IMR-90 (cell line): ENCODE measurements around the gene PNPLA2. TPM values are rescaled to one million over a fixed set of nuclear protein-coding genes. Genes with fewer than 3 reads are reported as not detected.

Source experiments
- ATAC-seq: fragments of 200-7000 bp; cut with Tn5 transposase; 2 replicates; pipeline ENCODE4 v1.9.1; 2020; ENCODE audit warnings: low read depth, mild to moderate bottlenecking, moderate library complexity
- BruUV-seq: library from RNA; stranded (reverse); fragments of 400-500 nt; replicated peaks from 2 replicates; lab custom pipeline; 2021; lab: Mats Ljungman, UMichigan
- CTCF ChIA-PET: fragments of 300-600 bp; formaldehyde crosslinking; extraction: SDS; loops from one replicate; lab custom pipeline; 2021; ENCODE audit warnings: antibody characterized with exemption; lab: Yijun Ruan, JAX
- POLR2A ChIA-PET: fragments of 300-600 bp; sonication (Branson Sonifier 250); formaldehyde crosslinking; loops from one replicate; lab custom pipeline; 2022; ENCODE audit warnings: antibody characterized with exemption; ENCODE audit not compliant: unreplicated experiment; lab: Charles Lee
- DNase-seq: peaks from one replicate; pipeline ENCODE4 v3.0.0; 2013
- H2AFZ ChIP-seq: replicated peaks from 2 replicates; pipeline ENCODE3; 2013; ENCODE audit warnings: low read length, mild to moderate bottlenecking; ENCODE audit not compliant: poor library complexity
- H2AK5ac ChIP-seq: 2 replicates; pipeline ENCODE4 v1.6.1; 2013; ENCODE audit warnings: low read depth, low read length, inconsistent platforms
- H2AK9ac ChIP-seq: replicated peaks from 2 replicates; pipeline ENCODE3; 2013; ENCODE audit warnings: mild to moderate bottlenecking, low read depth, low read length, moderate library complexity; ENCODE audit not compliant: poor library complexity
- H2BK120ac ChIP-seq: 2 replicates; pipeline ENCODE4 v1.6.1; 2013; ENCODE audit warnings: low read depth, low read length, inconsistent platforms
- H2BK15ac ChIP-seq: 3 replicates; pipeline ENCODE4 v1.6.1; 2013; ENCODE audit warnings: low read depth, low read length, inconsistent platforms
- H2BK20ac ChIP-seq: 2 replicates; pipeline ENCODE4 v1.6.1; 2013; ENCODE audit warnings: low read depth, mild to moderate bottlenecking, inconsistent platforms, low read length, moderate library complexity
- H2BK5ac ChIP-seq: 2 replicates; pipeline ENCODE4 v1.6.1; 2013; ENCODE audit warnings: mild to moderate bottlenecking, low read depth, low read length, inconsistent platforms; ENCODE audit not compliant: poor library complexity, severe bottlenecking
- H3K14ac ChIP-seq: replicated peaks from 2 replicates; pipeline ENCODE4 v1.6.1; 2013; ENCODE audit warnings: low read depth, low read length, inconsistent platforms
- H3K18ac ChIP-seq: 2 replicates; pipeline ENCODE4 v1.6.1; 2013; ENCODE audit warnings: low read depth, low read length, control low read depth
- H3K23ac ChIP-seq: 2 replicates; pipeline ENCODE4 v1.6.1; 2013; ENCODE audit warnings: low read depth, low read length, inconsistent platforms
- H3K27ac ChIP-seq: 2 replicates; pipeline ENCODE4 v1.5.1; 2013; ENCODE audit warnings: mild to moderate bottlenecking, control low read depth, low read length; ENCODE audit not compliant: insufficient read depth
- H3K27me3 ChIP-seq: 2 replicates; pipeline ENCODE4 v1.6.1; 2013; ENCODE audit warnings: low read length; ENCODE audit not compliant: control insufficient read depth, insufficient read depth
- H3K36me3 ChIP-seq: 2 replicates; pipeline ENCODE4 v1.6.1; 2013; ENCODE audit warnings: low read length, mixed read lengths; ENCODE audit not compliant: control insufficient read depth, insufficient read depth
- H3K4ac ChIP-seq: 2 replicates; pipeline ENCODE4 v1.6.1; 2013; ENCODE audit warnings: low read depth, low read length, inconsistent platforms
- H3K4me1 ChIP-seq: 2 replicates; pipeline ENCODE4 v1.6.1; 2013; ENCODE audit warnings: low read length, mixed read lengths; ENCODE audit not compliant: control insufficient read depth, insufficient read depth
- H3K4me2 ChIP-seq: 2 replicates; pipeline ENCODE4 v1.6.1; 2013; ENCODE audit warnings: low read depth, mild to moderate bottlenecking, control low read depth, low read length, moderate library complexity
- H3K4me3 ChIP-seq: 2 replicates; pipeline ENCODE4 v1.5.1; 2013; ENCODE audit warnings: low read depth, mild to moderate bottlenecking, control low read depth, low read length, moderate library complexity; ENCODE audit not compliant: insufficient read depth
- H3K56ac ChIP-seq: 2 replicates; pipeline ENCODE4 v1.6.1; 2013; ENCODE audit warnings: low read length, inconsistent platforms; ENCODE audit not compliant: insufficient read depth; ENCODE audit errors: extremely low read depth
- H3K79me1 ChIP-seq, 2 experiments: 2 replicates each; pipeline ENCODE4 v1.6.1; 2013; ENCODE audit warnings: low read length in 2 of 2, inconsistent platforms in 1 of 2, low read depth in 1 of 2
- H3K9ac ChIP-seq: 2 replicates; pipeline ENCODE4 v1.6.1; 2013; ENCODE audit warnings: low read depth, low read length, control low read depth
- H3K9me1 ChIP-seq: 2 replicates; pipeline ENCODE4 v1.6.1; 2013; ENCODE audit warnings: low read length, inconsistent platforms; ENCODE audit not compliant: insufficient read depth
- H3K9me3 ChIP-seq: 2 replicates; pipeline ENCODE4 v1.6.1; 2013; ENCODE audit warnings: low read length; ENCODE audit not compliant: control insufficient read depth, insufficient read depth
- H4K20me1 ChIP-seq: 2 replicates; pipeline ENCODE4 v1.6.1; 2013; ENCODE audit warnings: low read length, inconsistent platforms; ENCODE audit not compliant: insufficient read depth
- H4K5ac ChIP-seq: 2 replicates; pipeline ENCODE4 v1.6.1; 2013; ENCODE audit warnings: mild to moderate bottlenecking, low read depth, low read length, control low read depth
- H4K8ac ChIP-seq, 2 experiments: 2 replicates each; pipeline ENCODE4 v1.6.1; 2013; ENCODE audit warnings: low read depth in 2 of 2, low read length in 2 of 2, control low read depth in 1 of 2, inconsistent platforms in 1 of 2
- H4K91ac ChIP-seq: 2 replicates; pipeline ENCODE4 v1.6.1; 2013; ENCODE audit warnings: low read depth, low read length, inconsistent platforms; ENCODE audit not compliant: insufficient read depth
- BHLHE40 ChIP-seq: fragments of 150-350 bp; IDR thresholded peaks from 2 replicates; pipeline ENCODE4 v1.6.1; 2016; ENCODE audit warnings: mild to moderate bottlenecking, low read depth, low read length
- CHD1 ChIP-seq: IDR thresholded peaks from 2 replicates; pipeline ENCODE4 v1.6.1; 2012; ENCODE audit warnings: low read depth, low read length, improper control_type of control experiment
- FOS ChIP-seq: fragments of 150-350 bp; IDR thresholded peaks from 2 replicates; pipeline ENCODE4 v1.6.1; 2016; ENCODE audit warnings: low read depth, low read length
- MAFK ChIP-seq: IDR thresholded peaks from 2 replicates; pipeline ENCODE4 v1.6.1; 2012; ENCODE audit warnings: low read depth, low read length, improper control_type of control experiment
- NFE2L2 ChIP-seq: fragments of 150-350 bp; IDR thresholded peaks from 2 replicates; pipeline ENCODE4 v1.6.1; 2016; ENCODE audit warnings: low read depth, mild to moderate bottlenecking, low read length
- POLR2A ChIP-seq: IDR thresholded peaks from 2 replicates; pipeline ENCODE4 v1.6.1; 2012; ENCODE audit warnings: mild to moderate bottlenecking, low read depth, low read length
- RAD21 ChIP-seq: IDR thresholded peaks from 2 replicates; pipeline ENCODE4 v1.6.1; 2012; ENCODE audit warnings: low read length, improper control_type of control experiment
- RCOR1 ChIP-seq: IDR thresholded peaks from 2 replicates; pipeline ENCODE4 v1.6.1; 2012; ENCODE audit warnings: mild to moderate bottlenecking, low read length, improper control_type of control experiment; ENCODE audit not compliant: insufficient replicate concordance
- RFX5 ChIP-seq: IDR thresholded peaks from 2 replicates; pipeline ENCODE4 v1.8.0; 2012; ENCODE audit warnings: low read depth, mild to moderate bottlenecking, low read length, moderate library complexity
- SMC3 ChIP-seq: fragments of 150-350 bp; IDR thresholded peaks from 2 replicates; pipeline ENCODE4 v1.6.1; 2016; ENCODE audit warnings: low read depth, mild to moderate bottlenecking, antibody characterized with exemption, low read length, moderate library complexity
- WGBS, 2 experiments: methylation state at CpG; one replicate each; pipeline versions ENCODE4 v1.1.5 to v1.1.7; 2013; ENCODE audit warnings: missing lambda C conversion rate in 2 of 2; ENCODE audit not compliant: insufficient read length in 1 of 2; ENCODE audit errors: extremely low coverage in 2 of 2; 5-methylcytosine and 5-hydroxymethylcytosine counted together
- dilution Hi-C: fragments of 300-500 bp; cut with HindIII; formaldehyde crosslinking; loops from one replicate; pipeline ENCODE4 v1.14.3; 2018; ENCODE audit warnings: low sequenced_read_pairs; ENCODE audit not compliant: unreplicated experiment
- in situ Hi-C: fragments of 300-500 bp; cut with MboI; formaldehyde crosslinking; loops from 3 replicates; pipeline ENCODE4 v1.14.3; 2019; ENCODE audit warnings: low sequenced_read_pairs, inconsistent platforms, mixed read lengths
- intact Hi-C: fragments of 100-400 bp; cut with micrococcal nuclease; formaldehyde crosslinking; loops from 2 replicates; pipeline ENCODE4 v1.10.0; 2022
- polyA plus RNA-seq, 3 experiments: library from polyadenylated mRNA; depleted of rRNA; stranded (reverse); fragments of >200 nt; gene quantifications; 2 replicates each; pipeline ENCODE4 v1.2.3, GENCODE V29; 2012; ENCODE audit warnings: low replicate concordance in 1 of 3
- total RNA-seq: library from RNA; depleted of rRNA; stranded (reverse); fragments of >200 nt; gene quantifications from 2 replicates; pipeline ENCODE4 v1.2.3, GENCODE V29; 2012
- TF ChIP-seq, protein P1 (sequence below): fragments of 150-350 bp; IDR thresholded peaks from 2 replicates; pipeline ENCODE4 v1.6.1; 2016; ENCODE audit warnings: low read depth, mild to moderate bottlenecking, low read length, moderate library complexity, borderline replicate concordance
- TF ChIP-seq, protein P2 (sequence below): fragments of 150-350 bp; IDR thresholded peaks from 2 replicates; pipeline ENCODE4 v1.6.1; 2017; ENCODE audit warnings: mild to moderate bottlenecking, antibody characterized with exemption, low read length, low read depth

Gene PNPLA2
- total and polyA plus RNA-seq, 2 of the 4 experiments (the other 2 are of a cell fraction), result 7.0 to 94.3 TPM

DNA sequence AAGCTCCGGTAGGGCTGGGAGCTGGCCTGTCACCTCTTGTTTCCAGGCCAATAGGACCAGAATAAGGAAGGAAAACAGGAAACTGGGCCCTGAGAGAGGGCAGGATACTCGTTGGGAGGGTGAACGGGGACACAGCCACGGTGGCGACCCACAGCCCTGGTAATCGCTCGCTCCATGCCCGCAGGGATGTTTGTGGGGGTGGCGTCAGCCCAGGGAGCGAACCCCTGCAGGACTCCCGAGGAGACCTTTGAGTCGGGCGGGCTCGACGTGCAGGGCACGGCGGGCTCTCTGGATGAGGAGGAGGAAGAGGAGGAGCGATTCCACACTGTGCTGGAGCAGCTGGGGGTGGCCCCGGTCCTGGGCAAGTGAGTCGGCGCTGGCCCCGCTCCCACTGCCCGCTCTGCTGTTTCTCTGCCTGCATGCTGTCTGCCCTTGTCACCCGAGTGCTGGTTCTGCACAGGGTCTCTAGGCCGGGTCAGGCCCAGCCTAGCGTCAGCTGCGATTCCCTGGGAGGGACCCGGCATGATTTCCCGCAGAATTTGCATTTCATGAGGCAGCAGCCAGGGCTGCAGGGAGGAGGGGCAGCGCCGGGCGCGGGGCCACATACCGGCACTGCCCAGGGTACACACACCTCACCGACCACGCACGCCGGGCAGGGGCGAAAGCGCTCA lies 10.6 kb downstream of the PNPLA2 start:
- no TSS peak for BruUV-seq
- Histone ChIP-seq H2BK15ac (no peak overlapping the region), H3K23ac (peak overlapping the region; percentile 34; the same call in 1 of the 2 replicates), H3K79me1 (peaks cover 5 to 20% of the 10 kb centered on the region in 2 experiments), H3K27me3 (peaks cover 6% of the 10 kb centered on the region; the same call in 1 of the 2 replicates), H3K56ac (no peak overlapping the region), H3K4me1 (peaks cover 28% of the 10 kb centered on the region), H4K5ac (no peak overlapping the region; the same call in 1 of the 2 replicates), H3K4me3 (no peak overlapping the region), H3K4me2 (peak overlapping the region; percentile 51), H2AFZ (peak overlapping the region; percentile 90), H3K27ac (no peak overlapping the region; the same call in 1 of the 2 replicates), H3K4ac (peak overlapping the region; percentile 43), H4K8ac (peak overlapping the region; percentile 87 to 95; a peak in 3 of 4 replicates), H3K9me3 (no peaks in the 10 kb centered on the region), H4K20me1 (peaks cover 33% of the 10 kb centered on the region), H3K9me1 (peaks cover 7% of the 10 kb centered on the region; the same call in 1 of the 2 replicates), H4K91ac (peak overlapping the region; percentile 71), H2AK9ac (peak overlapping the region; percentile 60), H2AK5ac (0 out of 2 replicates have a peak overlapping the region, but pooled peaks have one; percentile 52), H2BK20ac (no peak overlapping the region), H2BK120ac (peak overlapping the region; percentile 18; the same call in 1 of the 2 replicates), H3K18ac (no peak overlapping the region), H3K9ac (no peak overlapping the region), H3K36me3 (peaks cover 14% of the 10 kb centered on the region; the same call in 1 of the 2 replicates), H3K14ac (0 out of 2 replicates have a peak overlapping the region, but pooled peaks have one; percentile 39), H2BK5ac (peak overlapping the region; percentile 56)
- ATAC-seq (0 out of 2 replicates have a peak, but pooled peaks have one; percentile 2), DNase-seq (no peak)
- in situ Hi-C loops (no loop called here), dilution Hi-C loops (no loop called here), intact Hi-C loops (no loop called here)
- CTCF ChIA-PET, result no interaction called here
- TF ChIP-seq POLR2A (no peak), MAFK (no peak), RFX5 (no peak), RCOR1 (no peak), FOS (no peak), SMC3 (no peak), NFE2L2 (no peak), BHLHE40 (no peak), CHD1 (no peak), RAD21 (no peak)
- TF ChIP-seq, protein P1, sequence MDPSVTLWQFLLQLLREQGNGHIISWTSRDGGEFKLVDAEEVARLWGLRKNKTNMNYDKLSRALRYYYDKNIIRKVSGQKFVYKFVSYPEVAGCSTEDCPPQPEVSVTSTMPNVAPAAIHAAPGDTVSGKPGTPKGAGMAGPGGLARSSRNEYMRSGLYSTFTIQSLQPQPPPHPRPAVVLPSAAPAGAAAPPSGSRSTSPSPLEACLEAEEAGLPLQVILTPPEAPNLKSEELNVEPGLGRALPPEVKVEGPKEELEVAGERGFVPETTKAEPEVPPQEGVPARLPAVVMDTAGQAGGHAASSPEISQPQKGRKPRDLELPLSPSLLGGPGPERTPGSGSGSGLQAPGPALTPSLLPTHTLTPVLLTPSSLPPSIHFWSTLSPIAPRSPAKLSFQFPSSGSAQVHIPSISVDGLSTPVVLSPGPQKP, result no peak
- TF ChIP-seq, protein P2, sequence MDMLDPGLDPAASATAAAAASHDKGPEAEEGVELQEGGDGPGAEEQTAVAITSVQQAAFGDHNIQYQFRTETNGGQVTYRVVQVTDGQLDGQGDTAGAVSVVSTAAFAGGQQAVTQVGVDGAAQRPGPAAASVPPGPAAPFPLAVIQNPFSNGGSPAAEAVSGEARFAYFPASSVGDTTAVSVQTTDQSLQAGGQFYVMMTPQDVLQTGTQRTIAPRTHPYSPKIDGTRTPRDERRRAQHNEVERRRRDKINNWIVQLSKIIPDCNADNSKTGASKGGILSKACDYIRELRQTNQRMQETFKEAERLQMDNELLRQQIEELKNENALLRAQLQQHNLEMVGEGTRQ, result no peak
- POLR2A ChIA-PET, result no interaction called here
- WGBS, 2 experiments, result 17% methylated on average over 27 of the region's 40 CpGs; no CpG with 5 or more reads in 1 of the 2 experiments
